Type B pancreatic cell (in vitro differentiated cells): ENCODE results near the gene TRMT13. TPM values are rescaled to one million over a fixed set of nuclear protein-coding genes. Genes with fewer than 3 reads are reported as not detected.

Experiments used
- DNase-seq: peaks from one replicate; pipeline ENCODE4 v3.0.0; 2021; ENCODE audit warnings: mixed read lengths; ENCODE audit not compliant: unreplicated experiment; ENCODE audit errors: extremely low spot score
- H3K27ac Mint-ChIP-seq: 2 replicates; pipeline ENCODE4 v1.8.0; 2021; ENCODE audit warnings: mild to moderate bottlenecking, mixed read lengths
- H3K27me3 Mint-ChIP-seq: 2 replicates; pipeline ENCODE4 v1.8.0; 2021; ENCODE audit warnings: mixed read lengths
- H3K36me3 Mint-ChIP-seq: 2 replicates; pipeline ENCODE4 v1.8.0; 2021; ENCODE audit warnings: mixed read lengths
- H3K4me1 Mint-ChIP-seq: one replicate; pipeline ENCODE4 v1.8.0; 2021; ENCODE audit warnings: mixed read lengths; ENCODE audit not compliant: unreplicated experiment
- H3K4me3 Mint-ChIP-seq: 2 replicates; pipeline ENCODE4 v1.8.0; 2021; ENCODE audit warnings: mild to moderate bottlenecking, mixed read lengths
- H3K9me3 Mint-ChIP-seq: 2 replicates; pipeline ENCODE4 v1.8.0; 2021; ENCODE audit warnings: mixed read lengths
- total RNA-seq: library from RNA; stranded (reverse); gene quantifications from 2 replicates; pipeline ENCODE4 v1.2.1, GENCODE V29; 2021; ENCODE audit warnings: low replicate concordance
- TF ChIP-seq, protein P1 (sequence below): fragments of 200-600 bp; sonication (generic); conservative IDR thresholded peaks from 2 replicates; pipeline ENCODE4 v1.5.0; 2021; ENCODE audit warnings: antibody characterized with exemption, mild to moderate bottlenecking

TRMT13 gene
- total RNA-seq, 1 donor from 2014 or later, result 25.1 TPM

DNA sequence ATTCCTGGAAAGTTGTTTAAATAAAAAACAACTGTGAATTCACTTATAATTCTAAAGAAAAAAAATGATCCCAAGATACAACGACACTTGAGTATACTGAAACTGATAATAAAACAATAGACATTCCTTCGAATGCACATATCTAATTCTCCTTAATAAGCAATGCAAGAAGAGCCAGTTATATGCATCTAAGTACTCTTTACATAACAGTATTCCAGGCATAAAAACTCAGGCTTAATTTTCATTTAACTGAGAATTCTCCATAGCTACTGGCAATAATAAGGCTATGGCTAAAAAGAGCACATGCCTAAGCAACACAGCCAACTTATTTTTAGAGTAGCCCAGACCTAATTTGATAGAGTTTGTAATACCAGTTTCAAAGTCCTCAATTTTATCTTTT, 31.4 kb upstream of the TRMT13 start:
- H3K4me3 Mint-ChIP-seq, result no peak overlapping the region

DNA sequence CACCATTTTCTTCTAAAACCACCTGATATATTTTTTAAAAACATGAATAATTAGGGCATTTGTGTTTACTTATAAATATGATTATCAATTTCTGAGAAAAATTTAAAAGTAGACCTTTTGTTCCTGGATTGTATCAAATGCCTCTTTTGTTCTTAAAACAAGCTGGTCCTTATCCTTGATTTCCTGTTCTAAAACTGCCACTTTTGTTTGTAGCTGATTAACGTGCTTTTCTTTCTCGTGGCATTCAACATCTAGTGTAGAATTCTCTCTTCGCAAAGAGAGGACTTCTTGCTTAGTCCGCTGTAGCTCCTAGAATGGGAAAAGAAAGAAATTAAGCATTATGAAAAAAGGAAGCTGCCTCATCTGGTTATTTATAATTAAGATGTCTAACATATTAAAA, 25.3 kb upstream of the TRMT13 start:
- TF ChIP-seq, protein P1, sequence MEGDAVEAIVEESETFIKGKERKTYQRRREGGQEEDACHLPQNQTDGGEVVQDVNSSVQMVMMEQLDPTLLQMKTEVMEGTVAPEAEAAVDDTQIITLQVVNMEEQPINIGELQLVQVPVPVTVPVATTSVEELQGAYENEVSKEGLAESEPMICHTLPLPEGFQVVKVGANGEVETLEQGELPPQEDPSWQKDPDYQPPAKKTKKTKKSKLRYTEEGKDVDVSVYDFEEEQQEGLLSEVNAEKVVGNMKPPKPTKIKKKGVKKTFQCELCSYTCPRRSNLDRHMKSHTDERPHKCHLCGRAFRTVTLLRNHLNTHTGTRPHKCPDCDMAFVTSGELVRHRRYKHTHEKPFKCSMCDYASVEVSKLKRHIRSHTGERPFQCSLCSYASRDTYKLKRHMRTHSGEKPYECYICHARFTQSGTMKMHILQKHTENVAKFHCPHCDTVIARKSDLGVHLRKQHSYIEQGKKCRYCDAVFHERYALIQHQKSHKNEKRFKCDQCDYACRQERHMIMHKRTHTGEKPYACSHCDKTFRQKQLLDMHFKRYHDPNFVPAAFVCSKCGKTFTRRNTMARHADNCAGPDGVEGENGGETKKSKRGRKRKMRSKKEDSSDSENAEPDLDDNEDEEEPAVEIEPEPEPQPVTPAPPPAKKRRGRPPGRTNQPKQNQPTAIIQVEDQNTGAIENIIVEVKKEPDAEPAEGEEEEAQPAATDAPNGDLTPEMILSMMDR, result no peak

More for the DNA sequence above, 31.4 kb upstream of the TRMT13 start:
- TF ChIP-seq, protein P1, result no peak
- Mint-ChIP-seq H3K36me3 (peaks cover 15% of the 10 kb centered on the region), H3K4me1 (no peaks in the 10 kb centered on the region), H3K27ac (no peak overlapping the region), H3K27me3 (no peaks in the 10 kb centered on the region), H3K9me3 (no peaks in the 10 kb centered on the region)
- DNase-seq, result no peak

DNA sequence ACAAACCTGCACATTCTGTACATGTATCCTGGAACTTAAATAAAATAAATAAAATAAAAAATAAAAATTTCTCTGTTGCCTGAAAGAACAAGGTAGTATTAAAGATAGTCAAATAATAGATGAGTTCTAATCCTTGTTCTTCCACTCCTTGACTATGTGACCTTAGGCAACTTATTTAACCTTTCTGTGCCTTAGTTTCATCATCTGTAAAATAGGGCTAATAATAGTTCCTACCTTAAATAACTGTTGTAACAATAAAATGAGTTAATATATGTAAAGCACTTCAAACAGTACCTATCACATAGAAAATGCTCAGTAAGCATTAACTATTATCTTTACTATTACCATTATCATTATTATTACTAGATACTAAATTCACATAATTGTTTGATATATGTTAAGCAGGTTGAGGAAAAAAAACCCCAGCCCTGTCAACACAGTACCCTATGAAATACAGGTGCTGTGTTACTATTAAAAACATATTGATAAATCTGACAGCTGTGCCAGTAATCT, 23.4 kb upstream of the TRMT13 start:
- Mint-ChIP-seq H3K36me3 (peaks cover 7% of the 10 kb centered on the region), H3K9me3 (no peaks in the 10 kb centered on the region), H3K4me3 (no peak overlapping the region), H3K27ac (no peak overlapping the region), H3K4me1 (no peaks in the 10 kb centered on the region), H3K27me3 (no peaks in the 10 kb centered on the region)
- TF ChIP-seq, protein P1, result no peak
- no peak for DNase-seq

More for the DNA sequence above, 25.3 kb upstream of the TRMT13 start:
- Mint-ChIP-seq H3K27me3 (no peaks in the 10 kb centered on the region), H3K27ac (no peak overlapping the region), H3K4me3 (no peak overlapping the region), H3K9me3 (no peaks in the 10 kb centered on the region), H3K36me3 (peaks cover 3% of the 10 kb centered on the region), H3K4me1 (no peaks in the 10 kb centered on the region)
- DNase-seq, result no peak

DNA sequence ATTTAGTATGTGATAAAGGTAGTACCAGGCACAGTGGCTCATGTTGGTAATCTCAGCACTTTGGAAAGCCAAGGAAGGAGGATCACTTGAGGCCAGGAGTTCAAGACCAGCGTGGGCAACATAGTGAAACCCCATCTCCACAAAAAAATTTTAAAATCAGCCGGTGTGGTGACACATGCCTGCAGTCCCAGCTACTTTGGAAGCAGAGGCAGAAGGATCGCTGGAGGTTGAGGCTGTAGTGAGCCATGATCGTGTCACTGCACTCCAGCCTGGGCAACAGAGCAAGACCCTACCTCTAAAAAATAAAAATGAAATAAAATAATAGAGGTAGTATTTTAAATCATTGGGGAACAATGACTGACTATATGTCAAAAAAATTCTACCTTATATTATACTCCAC, 17.4 kb upstream of the TRMT13 start:
- Mint-ChIP-seq H3K4me1 (no peaks in the 10 kb centered on the region), H3K9me3 (no peaks in the 10 kb centered on the region), H3K36me3 (peaks cover 4% of the 10 kb centered on the region), H3K4me3 (no peak overlapping the region), H3K27me3 (no peaks in the 10 kb centered on the region), H3K27ac (no peak overlapping the region)
- TF ChIP-seq, protein P1, result no peak
- DNase-seq, result no peak

DNA sequence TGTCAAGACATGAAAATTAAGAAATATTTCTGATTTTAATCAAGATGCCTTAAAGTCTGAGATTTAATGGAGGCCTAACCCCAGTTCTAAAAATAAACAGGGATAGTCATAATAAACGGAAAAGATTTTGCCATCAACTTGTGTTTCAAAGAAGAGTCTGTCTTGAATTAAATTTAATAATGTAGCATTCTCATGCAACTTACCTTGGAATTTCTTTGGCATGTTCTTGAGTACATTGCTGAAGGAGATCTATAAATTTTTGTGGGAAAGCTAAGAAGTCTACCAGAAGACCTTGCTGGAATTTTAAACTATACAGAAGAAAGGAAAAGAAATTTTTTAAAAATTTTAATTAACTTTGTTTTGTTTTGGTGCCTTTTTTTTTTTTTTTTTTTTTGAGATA, 10.8 kb upstream of the TRMT13 start:
- no peak for DNase-seq
- H3K9me3 Mint-ChIP-seq, result no peaks in the 10 kb centered on the region
- no peak overlapping the region for H3K27ac Mint-ChIP-seq
- peaks cover 3% of the 10 kb centered on the region for H3K36me3 Mint-ChIP-seq
- no peaks in the 10 kb centered on the region for H3K4me1 Mint-ChIP-seq
- TF ChIP-seq, protein P1, result no peak
- H3K4me3 Mint-ChIP-seq, result no peak overlapping the region
- H3K27me3 Mint-ChIP-seq, result no peaks in the 10 kb centered on the region

DNA sequence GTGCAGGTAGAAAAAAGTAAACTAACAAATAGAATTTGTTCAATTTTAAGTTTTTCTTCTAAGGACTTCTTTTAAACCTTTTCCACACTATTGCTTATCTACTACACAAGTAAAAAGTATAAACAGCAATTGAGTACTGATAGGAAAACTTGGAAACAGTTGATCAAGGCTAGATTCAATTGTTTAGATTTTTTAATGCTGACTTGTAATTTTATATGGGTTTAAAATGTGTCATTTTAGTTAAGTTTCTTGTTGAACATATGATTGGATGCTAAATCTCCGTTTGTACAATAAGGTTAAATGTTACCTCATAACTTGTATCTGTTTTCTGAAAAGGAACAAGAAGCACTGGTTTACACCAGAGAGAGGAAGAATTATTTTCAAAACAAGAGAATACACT, 5.7 kb upstream of the TRMT13 start:
- TF ChIP-seq, protein P1, result no peak
- Mint-ChIP-seq H3K4me1 (peaks cover 10% of the 10 kb centered on the region), H3K9me3 (no peaks in the 10 kb centered on the region), H3K36me3 (peaks cover 3% of the 10 kb centered on the region), H3K4me3 (no peak overlapping the region), H3K27ac (no peak overlapping the region), H3K27me3 (no peaks in the 10 kb centered on the region)
- no peak for DNase-seq
